Spleen (tissue), 7 donors: Measurements from ENCODE around the gene NTRK2.

ENCODE experiments used
- CTCF ChIP-seq, 11 experiments: fragments of 200-600 bp in 7 of 11; fragments of 450-650 bp in 4 of 11; sonication (generic) in 4 of 11; IDR thresholded peaks in 8 of 11; conservative IDR thresholded peaks in 3 of 11; 1 replicate in 7 of 11; 2 replicates in 4 of 11; pipeline versions ENCODE4 v1.4.0 to v1.8.0; 2016 to 2021; ENCODE audit warnings: antibody characterized with exemption in 11 of 11, inconsistent platforms in 4 of 11, mild to moderate bottlenecking in 1 of 11
- POLR2A ChIP-seq, 3 donors: fragments of 450-650 bp; IDR thresholded peaks; one replicate each; pipeline ENCODE4 v1.5.1; 2017; ENCODE audit warnings: antibody characterized with exemption in 3 of 3, mild to moderate bottlenecking in 1 of 3
- donor health status: DM: no; HTN: no; CAD: no; lungs with moderate emphysema.
- donor health status: DM: no; HTN: no; CAD: no.
- donor health status: DM: no; HTN: no; CAD: no.

- TF ChIP-seq CTCF (IDR thresholded peaks at IDR 0.05 in 8 of 11, conservative IDR thresholded peaks at IDR 0.05 in 3 of 11) (no peak), POLR2A (IDR thresholded peaks at IDR 0.05) (no peak)
Measured at GRCh38 chr9:84817038-84817437, 147.5 kb downstream of the NTRK2 start.
